ENCODE measurements around the gene MYADML2. TPM values are rescaled to one million over a fixed set of nuclear protein-coding genes. Genes with fewer than 3 reads are reported as not detected.

Gene MYADML2
- total RNA-seq, 2 experiments from 2014 or later = not detected

DNA sequence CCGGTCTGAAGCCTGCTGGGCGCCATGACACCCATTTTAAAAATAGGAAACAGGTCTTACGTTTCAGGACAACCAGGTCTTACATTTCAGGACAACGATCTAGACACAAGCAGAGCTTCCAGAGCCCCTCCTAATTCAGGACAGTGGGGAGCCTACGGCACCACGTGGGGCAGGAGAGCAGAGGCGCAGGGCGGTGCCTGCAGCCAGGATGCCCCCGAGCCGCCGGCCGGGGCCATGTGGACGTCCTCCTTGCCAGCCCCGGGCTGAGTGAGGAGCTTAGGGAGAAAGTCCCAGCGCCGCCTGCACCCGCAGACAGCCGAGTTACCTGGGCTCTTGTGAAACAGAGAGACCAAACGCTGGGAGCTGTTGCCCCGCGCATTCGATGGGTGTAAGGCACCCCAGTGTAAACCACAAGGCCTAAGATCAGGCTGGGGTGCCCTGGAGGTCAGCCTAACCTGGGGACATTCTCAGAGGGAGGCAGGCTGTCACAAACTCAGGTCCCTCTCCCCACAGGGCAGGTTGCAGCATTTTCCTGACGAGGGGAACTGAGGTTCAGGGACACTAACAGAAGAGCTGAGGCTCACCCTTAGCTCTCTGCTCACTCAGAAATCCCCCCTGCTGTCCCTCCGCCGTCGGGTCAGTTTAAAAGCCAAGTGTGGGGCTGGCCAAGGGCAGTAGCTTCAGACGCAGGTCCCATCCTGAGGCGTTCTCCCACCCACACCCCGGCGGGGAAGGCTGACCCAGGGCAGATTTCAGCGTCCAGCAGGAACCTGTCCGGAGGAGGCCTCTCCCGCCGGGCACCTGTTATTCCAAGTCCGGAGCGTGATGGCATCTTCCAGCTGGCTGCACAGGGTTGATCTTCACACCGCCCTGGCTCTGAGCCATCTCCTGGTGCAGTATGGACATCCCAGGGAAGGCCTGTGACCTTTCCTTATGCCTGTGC is 15.7 kb upstream of the MYADML2 start:
- ATAC-seq (ENCODE audit: poor library complexity) (no peak), DNase-seq (no peak)
- Mint-ChIP-seq H3K4me1 (ENCODE audit: low read depth) (peaks cover under 1% of the 10 kb centered on the region), H3K9me3 (no peaks in the 10 kb centered on the region), H3K27me3 (peaks cover 14% of the 10 kb centered on the region), H3K4me3 (peak overlapping the region; percentile 69), H3K36me3 (ENCODE audit: low read depth) (no peaks in the 10 kb centered on the region), H3K27ac (no peak overlapping the region)
- peaks cover 35% of the 10 kb centered on the region for H3K4me1 ChIP-seq (ENCODE audit: insufficient read depth, low read length)
- POLR2A ChIA-PET = interaction anchor here (0.7 kb wide), 1 partner anchor 68 kb away, joined by 4 read pairs; no protein-coding TSS in a partner anchor
- H3K27me3 ChIP-seq (ENCODE audit: control insufficient read depth in 1 of 2, insufficient read depth in 2 of 2, low read length in 2 of 2) = peaks cover 26 to 31% of the 10 kb centered on the region in 2 experiments
- TF ChIP-seq, protein P1, sequence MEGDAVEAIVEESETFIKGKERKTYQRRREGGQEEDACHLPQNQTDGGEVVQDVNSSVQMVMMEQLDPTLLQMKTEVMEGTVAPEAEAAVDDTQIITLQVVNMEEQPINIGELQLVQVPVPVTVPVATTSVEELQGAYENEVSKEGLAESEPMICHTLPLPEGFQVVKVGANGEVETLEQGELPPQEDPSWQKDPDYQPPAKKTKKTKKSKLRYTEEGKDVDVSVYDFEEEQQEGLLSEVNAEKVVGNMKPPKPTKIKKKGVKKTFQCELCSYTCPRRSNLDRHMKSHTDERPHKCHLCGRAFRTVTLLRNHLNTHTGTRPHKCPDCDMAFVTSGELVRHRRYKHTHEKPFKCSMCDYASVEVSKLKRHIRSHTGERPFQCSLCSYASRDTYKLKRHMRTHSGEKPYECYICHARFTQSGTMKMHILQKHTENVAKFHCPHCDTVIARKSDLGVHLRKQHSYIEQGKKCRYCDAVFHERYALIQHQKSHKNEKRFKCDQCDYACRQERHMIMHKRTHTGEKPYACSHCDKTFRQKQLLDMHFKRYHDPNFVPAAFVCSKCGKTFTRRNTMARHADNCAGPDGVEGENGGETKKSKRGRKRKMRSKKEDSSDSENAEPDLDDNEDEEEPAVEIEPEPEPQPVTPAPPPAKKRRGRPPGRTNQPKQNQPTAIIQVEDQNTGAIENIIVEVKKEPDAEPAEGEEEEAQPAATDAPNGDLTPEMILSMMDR (IDR thresholded peaks at IDR 0.05) = no peak
- CTCF ChIA-PET = no interaction called here
- peaks cover 0 to 8% of the 10 kb centered on the region in 2 experiments for H3K9me3 ChIP-seq (ENCODE audit: control insufficient read depth in 1 of 2, insufficient read depth in 1 of 2, low read length in 2 of 2)
- no peaks in the 10 kb centered on the region for H3K36me3 ChIP-seq (ENCODE audit: insufficient read depth, low read length)
- intact Hi-C loops (cut with DNase I, micrococcal nuclease) = loop anchor here in 1 of 2 experiments (10.0 kb wide), 1 partner anchor 162 kb away; no protein-coding TSS in a partner anchor
- no peak overlapping the region for H3K27ac ChIP-seq (ENCODE audit: low read depth in 1 of 2, low read length in 2 of 2)
- no peak overlapping the region for H3K4me3 ChIP-seq (ENCODE audit: low read length)

DNA sequence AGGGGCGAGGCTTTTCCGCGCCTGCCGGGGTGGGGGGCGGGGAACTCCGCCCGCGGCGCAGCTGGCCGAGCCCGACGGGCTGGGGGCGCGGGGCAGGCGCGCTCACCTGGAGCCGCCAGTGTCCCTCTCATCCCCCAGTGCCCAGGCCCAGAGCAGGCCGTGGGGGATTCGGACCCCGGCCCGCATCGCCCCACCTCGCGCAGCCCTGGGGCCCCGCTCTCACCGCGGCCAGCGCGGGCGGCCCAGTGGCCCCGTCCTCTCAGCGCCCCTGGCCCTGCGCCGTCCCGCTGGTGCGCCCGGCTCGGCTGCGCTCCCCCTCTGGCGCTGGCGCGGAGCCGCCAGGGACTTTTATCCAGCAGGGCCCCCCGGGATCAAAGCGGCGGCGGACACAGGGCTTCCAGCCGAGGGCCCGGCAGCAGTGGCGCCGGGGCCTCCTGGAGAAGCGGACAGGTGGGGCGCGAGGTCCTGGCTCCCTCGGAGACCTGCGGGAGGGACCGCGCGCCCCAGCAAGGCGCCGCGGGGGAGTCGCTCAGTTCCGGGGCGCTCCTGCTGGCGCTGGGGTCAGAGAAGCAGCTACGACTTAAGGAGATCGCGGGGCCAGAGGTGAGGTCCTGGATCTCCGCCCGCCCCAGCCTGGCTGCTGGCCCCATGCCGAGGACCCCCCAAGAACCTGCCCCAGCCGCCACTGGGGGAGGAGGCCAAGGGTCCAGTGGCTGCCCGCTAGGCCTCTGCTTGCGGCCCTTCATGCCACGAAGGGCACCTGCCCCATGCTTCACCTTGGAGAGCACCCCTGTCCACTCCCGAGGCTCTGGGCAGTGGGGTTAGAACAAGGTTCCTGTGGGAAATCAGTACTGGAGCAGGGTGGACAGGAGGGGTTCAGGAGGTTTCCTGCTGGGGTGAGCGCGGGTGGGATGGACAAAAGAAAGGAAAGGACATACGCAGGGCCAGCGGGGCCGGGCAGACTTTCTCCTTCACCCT is 14.8 kb upstream of the MYADML2 start:
- Histone ChIP-seq H3K36me3 (ENCODE audit: insufficient read depth, low read length) (no peaks in the 10 kb centered on the region), H3K27me3 (ENCODE audit: control insufficient read depth in 1 of 2, insufficient read depth in 2 of 2, low read length in 2 of 2) (peaks cover 26 to 31% of the 10 kb centered on the region in 2 experiments), H3K4me3 (ENCODE audit: low read length) (no peak overlapping the region), H3K4me1 (ENCODE audit: insufficient read depth, low read length) (peaks cover 25% of the 10 kb centered on the region), H3K27ac (ENCODE audit: low read depth in 1 of 2, low read length in 2 of 2) (no peak overlapping the region), H3K9me3 (ENCODE audit: control insufficient read depth in 1 of 2, insufficient read depth in 1 of 2, low read length in 2 of 2) (peaks cover 0 to 8% of the 10 kb centered on the region in 2 experiments)
- H3K4me1 Mint-ChIP-seq (ENCODE audit: low read depth) = no peaks in the 10 kb centered on the region
- peaks cover 14% of the 10 kb centered on the region for H3K27me3 Mint-ChIP-seq
- intact Hi-C loops (cut with DNase I, micrococcal nuclease) = loop anchor here in 1 of 2 experiments (2.0 to 10.0 kb wide), 2 partner anchors 15 to 163 kb away; partner anchors contain the start of gene ASPSCR1
- H3K36me3 Mint-ChIP-seq (ENCODE audit: low read depth) = no peaks in the 10 kb centered on the region
- H3K9me3 Mint-ChIP-seq = no peaks in the 10 kb centered on the region
- peak in 1 of 14 experiments; percentile 34 for DNase-seq
- TF ChIP-seq, protein P1 (IDR thresholded peaks at IDR 0.05) = no peak
- peak overlapping the region; percentile 69 for H3K4me3 Mint-ChIP-seq
- H3K27ac Mint-ChIP-seq = no peak overlapping the region
- ChIA-PET CTCF (no interaction called here), POLR2A (interaction anchor here (0.6 to 2.8 kb wide), 3 partner anchors 59 to 75 kb away, joined by 3 to 51 read pairs (median 4); partner anchors contain the start of genes CENPX, DCXR and LRRC45)
- no peak for ATAC-seq (ENCODE audit: poor library complexity)

Measured in CD4-positive, alpha-beta T cell (primary cell).